GM21825 (cell line): ENCODE results near the gene SNTA1.
"Not testable (repeated sequence)": the region's sequence is repeated elsewhere in the genome, so short reads cannot be mapped to it uniquely, and the experiment has no call there.

Source experiments
- ATAC-seq: cut with Tn5 transposase; IDR thresholded peaks from one replicate; pipeline ENCODE4 v1.9.1; 2021; ENCODE audit warnings: mild to moderate bottlenecking, moderate library complexity; ENCODE audit not compliant: unreplicated experiment

The SNTA1 gene

DNA sequence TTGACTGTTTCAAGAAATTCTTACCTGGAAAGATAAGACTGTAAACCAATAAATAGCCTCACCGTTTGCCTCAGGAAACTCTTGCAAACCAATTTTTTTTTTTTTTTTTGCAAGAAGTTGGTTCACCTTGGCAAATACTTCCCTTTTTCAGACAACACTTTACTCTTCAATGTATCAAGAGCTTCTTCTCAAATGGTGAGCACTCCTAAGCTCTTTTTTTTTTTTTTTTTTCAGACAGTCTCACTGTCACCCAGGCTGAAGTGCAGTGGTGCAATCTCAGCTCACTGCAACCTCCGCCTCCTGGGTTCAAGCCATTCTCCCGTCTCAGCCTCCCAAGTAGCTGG, 22.7 kb upstream of the SNTA1 start:
- no peak for ATAC-seq

DNA sequence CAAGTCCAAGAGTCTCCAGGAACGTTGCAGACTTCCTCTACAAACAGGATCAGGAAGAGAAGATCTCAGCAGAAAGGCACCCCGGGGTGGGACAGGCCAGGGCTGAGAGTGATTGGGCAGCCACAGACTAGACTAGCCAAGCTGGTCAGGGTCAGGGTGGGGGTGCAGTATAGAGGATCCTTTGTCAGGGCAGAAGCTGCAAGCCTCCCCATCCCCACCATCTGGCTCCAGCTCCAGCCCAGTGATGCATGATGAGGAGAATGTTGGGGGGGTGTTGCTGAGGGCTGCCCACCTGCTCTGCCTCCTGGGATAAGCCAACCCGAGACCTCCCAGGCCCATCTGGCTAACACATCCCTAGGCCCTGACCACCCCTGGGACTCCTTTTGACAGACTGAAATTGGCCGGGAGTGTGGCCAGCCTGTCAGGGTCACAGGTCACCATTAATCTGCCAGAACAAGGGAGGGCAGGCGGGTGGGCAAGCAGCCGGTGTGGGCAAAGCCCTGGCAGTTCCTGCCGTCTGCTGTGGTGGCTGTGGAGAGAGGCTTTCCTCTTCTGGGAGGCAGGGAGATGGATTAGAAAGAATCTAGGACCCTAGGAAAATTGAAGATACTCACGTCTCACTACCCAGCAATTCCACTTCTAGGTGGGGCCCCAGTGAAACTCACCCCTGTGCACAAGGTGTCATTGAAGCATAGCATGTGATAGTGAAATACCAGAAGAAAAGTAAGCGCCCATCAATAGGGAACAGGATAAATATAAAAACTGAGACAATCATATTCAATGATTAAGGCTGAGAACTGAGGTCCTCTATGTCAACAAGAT, 22.1 kb upstream of the SNTA1 start:
- ATAC-seq: no peak

GRCh38 chr20:33464759-33465158, 21.2 kb upstream of the SNTA1 start:
- ATAC-seq: not testable (repeated sequence)

DNA sequence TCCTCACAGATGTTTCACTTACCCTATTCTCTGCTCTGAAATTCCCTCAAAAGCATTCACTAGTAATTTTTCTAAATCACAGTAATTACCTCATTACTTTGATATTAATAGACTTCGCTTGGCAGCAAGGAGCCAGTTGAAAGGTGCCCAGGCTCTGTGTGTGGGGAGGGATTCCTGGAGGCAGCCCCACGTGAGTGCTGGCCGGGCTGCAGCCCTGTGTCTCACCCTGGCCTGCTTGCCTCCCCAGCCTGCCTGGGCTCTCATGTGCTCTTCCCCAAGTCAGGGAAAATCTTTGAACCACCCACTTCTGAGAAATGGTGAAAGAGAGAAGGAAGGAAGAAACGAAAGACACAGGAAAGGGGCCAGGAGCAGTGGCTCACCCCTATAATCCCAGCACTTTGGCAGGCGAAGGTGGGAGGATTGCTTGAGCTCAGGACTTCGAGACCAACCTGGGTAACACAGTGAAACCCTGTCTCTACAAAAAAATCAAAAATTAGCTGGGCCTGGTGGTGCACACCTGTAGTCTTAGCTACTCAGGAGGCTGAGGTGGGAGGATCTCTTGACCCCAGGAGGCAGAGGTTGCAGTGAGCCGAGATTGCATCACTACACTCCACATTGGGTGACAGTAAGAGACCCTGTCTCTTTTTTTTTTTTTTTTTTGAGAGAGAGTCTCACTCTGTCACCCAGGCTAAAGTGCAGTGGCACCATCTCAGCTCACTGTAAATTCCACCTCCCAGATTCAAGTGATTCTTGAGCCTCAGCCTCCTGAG, 20.0 kb upstream of the SNTA1 start:
- no peak for ATAC-seq

DNA sequence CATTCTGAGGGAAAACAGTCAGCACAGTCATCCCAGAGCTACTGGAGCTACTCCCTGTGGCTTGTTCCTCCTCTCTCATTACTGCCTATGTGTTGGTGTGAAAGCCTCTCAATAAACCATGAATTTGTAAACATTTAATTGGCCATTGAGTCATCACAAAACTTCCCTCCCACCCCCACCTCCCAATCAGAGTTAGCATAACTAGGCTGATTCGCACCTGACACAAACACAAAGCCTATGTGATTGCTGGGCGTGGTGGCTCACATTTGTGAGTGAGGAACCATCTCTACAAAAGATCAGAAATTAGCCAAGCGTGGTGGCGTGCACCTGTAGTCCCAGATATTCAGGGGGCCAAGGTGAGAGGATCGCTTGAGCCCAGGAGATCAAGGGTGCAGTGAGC, 17.1 kb upstream of the SNTA1 start:
- no peak for ATAC-seq

GRCh38 chr20:33459599-33459998, 16.0 kb upstream of the SNTA1 start:
- no peak for ATAC-seq

GRCh38 chr20:33456916-33457642, 13.5 kb upstream of the SNTA1 start:
- ATAC-seq: not testable (repeated sequence)

DNA sequence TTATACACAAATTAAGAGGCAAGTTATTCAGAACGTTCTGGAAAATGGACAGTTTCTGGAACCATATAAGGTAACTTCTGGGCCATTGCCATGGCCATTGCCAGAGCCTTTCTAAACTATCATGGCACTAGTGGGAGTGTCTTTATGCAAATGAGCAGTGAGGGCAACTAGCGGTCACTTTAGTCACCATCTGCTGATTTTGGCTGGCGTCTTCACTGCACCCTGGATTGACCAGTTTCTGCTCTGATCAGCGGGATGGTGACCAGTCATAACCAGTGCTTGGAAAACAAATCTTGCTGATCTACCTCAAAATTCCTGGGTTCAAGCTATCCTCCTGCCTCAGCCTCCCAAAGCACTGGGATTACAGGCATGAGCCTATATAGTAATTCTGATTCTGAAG, 7.3 kb upstream of the SNTA1 start:
- no peak for ATAC-seq

DNA sequence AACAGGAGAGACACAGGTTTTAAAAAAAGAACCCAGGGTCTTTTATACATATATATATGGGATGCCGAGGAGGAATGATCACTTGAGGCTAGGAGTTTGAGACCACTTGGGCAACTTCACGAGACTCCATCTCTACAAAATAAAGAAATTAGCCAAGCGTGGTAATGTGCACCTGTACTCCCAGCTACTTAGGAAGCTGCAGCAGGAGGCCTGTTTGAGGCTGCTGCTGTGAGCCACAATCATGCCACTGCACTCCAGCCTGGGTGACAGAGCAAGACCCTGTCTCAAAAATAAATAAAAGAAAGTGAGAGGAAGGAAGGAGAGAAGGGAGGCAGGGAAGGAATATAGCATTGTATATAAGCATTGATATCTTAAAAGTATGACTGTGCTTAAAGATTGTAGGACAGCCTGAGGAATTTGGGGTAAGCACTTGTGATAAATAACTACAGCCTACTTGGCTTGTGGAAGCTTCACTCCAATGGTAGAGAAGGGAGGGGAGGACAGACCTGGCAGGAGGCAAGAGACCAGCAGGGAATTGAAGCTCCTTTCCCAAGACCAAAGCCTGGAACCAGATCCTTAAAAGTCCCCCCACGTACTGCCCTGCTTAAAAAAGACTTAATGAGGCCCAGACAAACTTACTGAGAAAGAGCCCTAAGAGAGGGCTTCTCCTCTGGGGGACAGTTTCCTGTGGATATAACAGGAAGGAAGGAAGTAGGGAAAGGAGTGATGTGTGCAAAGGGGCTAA, 2.5 kb upstream of the SNTA1 start:
- no peak for ATAC-seq

- ATAC-seq: no peak
Measured at GRCh38 chr20:33444797-33445560, 1.4 kb upstream of the SNTA1 start.

DNA sequence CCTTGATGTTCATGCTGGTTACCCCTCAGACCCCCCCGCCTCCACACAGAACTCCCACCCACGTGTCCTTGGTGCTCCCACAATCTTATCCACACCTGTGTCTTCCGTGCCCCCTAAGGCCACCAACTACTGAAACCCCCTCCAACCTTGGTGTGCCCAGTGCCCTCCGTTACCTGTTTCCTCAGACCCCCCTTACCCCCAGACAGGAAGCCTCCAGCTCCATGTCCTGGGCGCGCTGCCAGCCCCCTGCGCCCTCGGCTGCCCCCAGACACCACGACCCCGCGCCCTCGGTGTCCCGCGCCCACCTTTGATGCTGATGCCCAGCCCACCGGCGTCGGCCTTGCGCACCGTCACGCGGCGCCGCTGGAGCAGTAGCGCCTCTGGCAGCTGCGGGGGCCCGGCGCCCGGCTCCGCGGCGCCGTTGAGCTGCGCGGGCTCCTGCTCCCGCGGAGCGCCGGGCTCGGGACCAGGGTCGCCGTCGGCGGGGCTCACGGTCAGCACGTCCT, 504 bp downstream of the SNTA1 start:
- peak; percentile 17 for ATAC-seq

DNA sequence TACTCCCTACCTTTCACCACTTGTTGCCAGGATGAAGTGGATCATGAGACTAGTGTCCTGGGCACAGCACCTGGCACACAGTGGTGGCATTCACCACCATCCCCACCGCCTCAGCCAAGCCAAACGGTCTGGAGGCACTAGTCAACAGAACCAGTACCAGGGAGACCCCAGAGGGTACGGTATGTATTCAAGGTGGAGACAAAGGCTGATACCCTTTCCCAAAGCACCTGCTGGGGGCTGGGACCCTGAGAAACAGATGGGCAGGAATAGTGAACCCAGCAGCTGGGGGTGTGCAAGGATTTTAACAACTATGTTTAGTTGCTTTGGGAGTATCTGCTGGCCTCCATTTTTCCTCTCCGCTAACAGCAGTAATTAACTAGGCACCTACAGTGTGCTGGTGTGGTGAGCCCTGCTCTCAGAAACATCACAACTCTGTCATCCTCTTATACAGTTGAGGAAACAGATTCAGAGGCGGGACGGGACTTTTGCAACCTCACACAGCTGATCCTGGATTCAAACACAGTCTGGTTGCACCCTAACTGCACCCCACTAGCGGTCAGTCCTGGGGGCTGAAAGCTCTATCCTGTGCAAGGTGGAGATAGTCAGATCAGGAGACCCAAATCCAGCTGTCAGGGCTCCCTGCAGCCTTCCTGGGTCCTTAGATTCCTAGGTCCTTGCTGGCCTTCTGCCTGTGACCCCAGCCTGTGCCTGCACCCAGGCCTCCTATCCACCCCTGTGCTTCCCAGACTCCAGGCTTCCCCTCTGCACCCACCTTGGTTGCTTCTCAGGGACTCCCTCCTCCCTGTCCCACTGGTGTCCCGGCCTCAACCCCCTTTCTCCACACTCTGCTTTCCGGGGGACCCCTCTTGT, 1.2 kb downstream of the SNTA1 start:
- ATAC-seq: no peak

GRCh38 chr20:33441142-33441955, 2.2 kb downstream of the SNTA1 start:
- no peak for ATAC-seq

DNA sequence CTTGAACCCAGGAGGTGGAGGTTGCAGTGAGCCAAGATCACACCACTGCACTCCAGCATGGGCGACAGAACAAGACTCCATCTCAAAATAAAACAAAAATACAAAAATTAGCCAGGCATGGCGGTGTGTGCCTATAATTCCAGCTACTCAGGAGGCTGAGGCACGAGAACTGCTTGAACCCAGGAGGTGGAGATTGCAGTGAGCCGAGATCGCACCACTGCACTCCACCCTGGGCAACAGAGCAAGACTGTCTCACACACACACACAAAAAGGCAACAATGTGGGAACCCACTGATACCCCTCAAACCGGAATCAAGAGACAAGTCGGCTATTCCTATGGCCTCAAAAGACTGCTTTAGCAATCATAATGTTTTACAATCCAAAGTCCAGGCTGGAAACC, 3.0 kb downstream of the SNTA1 start:
- ATAC-seq: not testable (repeated sequence)

DNA sequence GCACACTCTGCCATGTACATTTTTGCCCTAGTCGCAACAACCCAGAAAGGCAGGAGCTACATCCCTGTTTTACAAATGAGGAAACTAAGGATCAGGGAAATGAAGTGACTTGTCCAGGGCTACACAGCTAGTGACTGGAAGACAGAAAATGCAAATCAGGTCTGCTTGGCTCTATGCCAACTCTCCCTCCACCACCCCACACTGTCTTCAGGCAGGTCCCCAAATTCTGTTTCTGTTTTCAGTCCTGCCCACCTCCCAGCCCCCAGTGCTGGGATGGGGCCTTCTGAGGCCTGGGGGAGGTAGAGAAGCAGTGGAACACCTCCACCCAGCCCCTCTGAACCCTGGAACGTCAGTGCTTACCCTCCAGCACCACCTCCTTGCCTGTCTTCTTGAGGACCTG, 5.1 kb downstream of the SNTA1 start:
- ATAC-seq: no peak

- ATAC-seq: no peak
Measured at GRCh38 chr20:33437141-33437911, 6.2 kb downstream of the SNTA1 start.

GRCh38 chr20:33434434-33434833, 9.1 kb downstream of the SNTA1 start:
- ATAC-seq: no peak
